AG20443 (cell line): ENCODE results near the gene APC.

Experiments
- DNase-seq: peaks from one replicate; pipeline ENCODE4 v3.0.0; 2012; ENCODE audit warnings: low spot score, mixed read lengths

The APC gene

GRCh38 chr5:112784726-112785125 is 47.0 kb downstream of the APC start:
- no peak for DNase-seq

DNA sequence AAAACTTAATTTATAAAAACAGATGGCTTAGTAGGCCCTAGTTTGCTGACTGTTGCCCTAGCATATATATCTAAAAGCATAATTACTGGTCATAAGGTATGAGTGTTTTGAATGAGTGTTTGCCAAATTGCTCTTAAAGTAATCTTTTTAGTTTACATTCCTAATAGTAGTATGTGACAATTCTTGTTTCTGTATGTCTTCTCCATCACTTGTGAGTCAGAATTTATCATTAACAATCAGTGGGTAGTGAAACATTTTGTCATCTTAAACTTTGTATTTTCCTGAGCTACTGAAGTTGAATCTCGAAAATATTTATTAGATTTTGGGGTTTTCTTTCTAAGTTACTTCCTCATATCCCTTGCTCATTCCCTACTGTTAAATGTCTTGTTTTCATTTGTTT is 49.6 kb downstream of the APC start:
- no peak for DNase-seq

- DNase-seq, result no peak
Measured at GRCh38 chr5:112787896-112788295, 50.2 kb downstream of the APC start.

- DNase-seq, result no peak
Measured at GRCh38 chr5:112793201-112793600, 55.5 kb downstream of the APC start.

DNA sequence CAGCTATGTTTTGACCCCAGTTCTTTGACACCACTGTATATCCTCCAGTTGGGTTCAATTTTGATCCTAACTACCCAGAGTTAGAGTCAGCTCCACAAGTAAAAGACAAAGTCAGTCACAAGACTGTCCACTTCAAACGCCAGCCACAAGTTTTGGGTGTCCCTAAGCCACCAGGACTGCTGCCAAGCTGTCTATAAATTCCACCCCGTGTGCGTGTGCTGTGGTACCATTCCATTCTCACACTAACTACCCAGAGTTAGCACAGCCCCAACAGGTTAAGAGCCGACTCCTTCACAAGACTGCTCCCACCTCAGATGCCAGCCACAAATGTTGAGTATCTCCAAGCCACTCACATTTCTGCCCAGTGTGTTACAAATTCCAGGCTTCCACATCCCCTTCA is 56.7 kb downstream of the APC start:
- no peak for DNase-seq

DNA sequence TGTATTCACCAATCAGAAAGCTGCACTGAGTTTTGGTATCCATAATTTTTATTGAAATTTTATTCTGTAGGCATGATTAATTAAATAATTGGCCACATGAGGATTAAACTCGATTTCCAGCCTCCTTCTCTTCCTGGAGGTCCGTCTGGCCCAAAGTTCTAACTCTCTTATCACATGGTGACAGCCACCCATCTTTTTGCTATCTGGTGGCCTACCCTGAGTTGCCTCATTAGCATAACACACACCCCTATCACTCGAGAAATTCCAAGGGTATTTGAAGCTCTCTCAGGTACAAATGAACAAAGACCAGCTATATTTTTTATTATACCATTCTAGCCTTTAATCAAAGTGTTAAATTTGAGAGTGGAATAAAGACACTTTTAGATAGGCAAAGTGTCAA is 57.7 kb downstream of the APC start:
- no peak for DNase-seq

- DNase-seq, result no peak
Measured at GRCh38 chr5:112795944-112796678, 58.4 kb downstream of the APC start.

DNA sequence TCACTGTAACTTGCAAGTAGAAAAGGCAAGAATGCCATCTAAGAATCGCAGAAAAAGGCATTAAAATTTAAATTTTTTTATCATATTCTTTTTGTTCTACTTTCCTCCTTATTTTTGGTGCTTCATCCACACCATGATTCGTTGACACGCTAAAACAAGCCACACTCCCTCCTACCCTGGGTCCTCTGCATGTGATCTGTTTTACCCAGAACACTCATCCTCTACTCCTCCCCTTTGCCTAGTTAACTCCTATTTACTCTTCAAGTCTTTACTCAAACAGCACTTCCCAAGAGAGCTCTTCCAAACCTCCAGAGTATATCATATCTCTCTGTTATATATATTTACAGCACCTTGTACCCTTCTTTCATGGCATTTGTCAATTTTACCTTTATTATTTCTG is 62.0 kb downstream of the APC start:
- DNase-seq, result no peak

DNA sequence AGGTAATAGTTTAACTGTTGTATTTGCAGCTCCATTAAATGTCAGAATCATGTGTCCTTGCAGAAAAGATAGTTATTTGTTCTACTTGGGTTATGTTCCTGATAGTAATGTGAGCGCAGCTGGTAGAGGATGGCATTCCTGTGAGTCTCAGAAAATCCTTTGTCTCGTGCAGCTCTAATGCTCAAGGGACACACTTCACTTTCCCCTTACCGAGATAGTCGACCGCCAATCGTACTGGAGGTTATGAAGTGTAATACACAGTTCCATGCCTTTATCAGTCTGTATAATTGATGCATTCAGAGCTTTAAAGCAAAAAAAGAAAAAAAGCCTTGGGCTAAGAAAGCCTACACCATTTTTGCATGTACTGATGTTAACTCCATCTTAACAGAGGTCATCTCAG is 63.2 kb downstream of the APC start:
- DNase-seq, result no peak

GRCh38 chr5:112811023-112811422 is 73.3 kb downstream of the APC start:
- DNase-seq, result no peak

GRCh38 chr5:112812549-112812948 is 74.9 kb downstream of the APC start:
- no peak for DNase-seq

GRCh38 chr5:112820246-112820645 is 82.6 kb downstream of the APC start:
- no peak for DNase-seq

GRCh38 chr5:112822456-112822855 is 84.8 kb downstream of the APC start:
- no peak for DNase-seq

GRCh38 chr5:112823181-112823580 is 85.5 kb downstream of the APC start:
- DNase-seq, result no peak

DNA sequence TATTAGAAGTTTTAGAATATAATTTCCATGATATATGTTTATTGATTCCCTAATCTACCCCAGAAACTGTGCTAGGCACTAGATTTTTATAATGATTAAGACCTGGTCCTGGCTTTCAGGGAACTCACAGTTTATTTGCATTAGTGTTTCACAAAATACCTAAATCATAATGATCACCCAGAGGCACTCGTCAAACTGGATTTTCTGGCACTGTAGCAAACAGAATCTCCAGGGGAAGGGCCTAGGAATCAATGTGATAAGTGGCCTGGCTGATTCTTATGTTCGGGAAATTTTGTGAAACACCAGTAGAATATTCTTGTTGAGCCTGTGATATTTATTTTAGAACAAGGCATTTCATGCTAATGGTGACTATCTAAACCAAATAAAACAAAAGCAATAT is 86.0 kb downstream of the APC start:
- no peak for DNase-seq

DNA sequence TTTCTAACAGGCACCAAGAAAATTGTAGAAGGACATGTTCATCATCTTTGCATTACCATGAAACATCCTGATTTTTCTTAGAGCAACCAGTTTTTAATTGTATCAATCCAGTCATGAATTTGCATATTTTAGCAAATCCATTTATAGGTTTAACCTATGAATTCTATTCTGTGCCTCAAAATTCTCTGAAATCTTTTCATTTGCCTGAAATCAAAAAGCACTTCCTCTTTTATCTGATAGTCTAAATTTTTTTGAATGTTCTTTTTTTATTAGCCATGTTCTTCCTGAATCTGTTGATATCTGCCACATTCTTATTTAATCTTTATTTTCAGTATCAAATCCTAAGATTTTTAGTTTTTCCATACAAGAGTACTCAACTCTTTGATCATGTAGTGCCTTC is 86.5 kb downstream of the APC start:
- DNase-seq, result no peak

- DNase-seq, result no peak
Measured at GRCh38 chr5:112830378-112830777, 92.7 kb downstream of the APC start.

GRCh38 chr5:112833971-112834370 is 96.3 kb downstream of the APC start:
- no peak for DNase-seq

DNA sequence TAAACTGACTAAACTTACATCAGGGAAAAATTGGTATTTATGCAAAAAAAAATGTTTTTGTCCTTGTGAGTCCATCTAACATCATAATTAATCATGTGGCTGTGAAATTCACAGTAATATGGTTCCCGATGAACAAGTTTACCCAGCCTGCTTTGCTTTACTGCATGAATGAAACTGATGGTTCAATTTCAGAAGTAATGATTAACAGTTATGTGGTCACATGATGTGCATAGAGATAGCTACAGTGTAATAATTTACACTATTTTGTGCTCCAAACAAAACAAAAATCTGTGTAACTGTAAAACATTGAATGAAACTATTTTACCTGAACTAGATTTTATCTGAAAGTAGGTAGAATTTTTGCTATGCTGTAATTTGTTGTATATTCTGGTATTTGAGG is 106.8 kb downstream of the APC start:
- no peak for DNase-seq

DNA sequence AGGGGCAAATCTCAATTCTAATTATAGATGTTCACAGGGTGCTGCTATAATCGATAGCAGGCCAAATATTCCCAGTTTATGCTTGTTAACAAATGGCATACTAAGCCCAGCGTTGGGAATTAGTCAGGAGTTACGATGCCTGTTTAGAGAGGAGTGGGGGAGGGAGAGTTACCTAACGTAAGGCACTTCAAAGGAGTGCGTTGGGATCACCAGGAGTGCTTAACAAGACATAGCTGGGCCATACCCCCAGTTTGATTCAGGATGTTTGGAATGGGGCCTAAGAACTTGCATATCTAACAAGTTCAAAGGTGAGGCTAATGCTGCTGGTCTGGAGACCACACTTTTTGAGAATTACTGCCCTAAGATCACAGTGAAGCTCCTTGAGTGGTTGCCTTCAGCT is 108.9 kb downstream of the APC start:
- DNase-seq, result no peak

GRCh38 chr5:112847306-112847705 is 109.6 kb downstream of the APC start:
- no peak for DNase-seq

DNA sequence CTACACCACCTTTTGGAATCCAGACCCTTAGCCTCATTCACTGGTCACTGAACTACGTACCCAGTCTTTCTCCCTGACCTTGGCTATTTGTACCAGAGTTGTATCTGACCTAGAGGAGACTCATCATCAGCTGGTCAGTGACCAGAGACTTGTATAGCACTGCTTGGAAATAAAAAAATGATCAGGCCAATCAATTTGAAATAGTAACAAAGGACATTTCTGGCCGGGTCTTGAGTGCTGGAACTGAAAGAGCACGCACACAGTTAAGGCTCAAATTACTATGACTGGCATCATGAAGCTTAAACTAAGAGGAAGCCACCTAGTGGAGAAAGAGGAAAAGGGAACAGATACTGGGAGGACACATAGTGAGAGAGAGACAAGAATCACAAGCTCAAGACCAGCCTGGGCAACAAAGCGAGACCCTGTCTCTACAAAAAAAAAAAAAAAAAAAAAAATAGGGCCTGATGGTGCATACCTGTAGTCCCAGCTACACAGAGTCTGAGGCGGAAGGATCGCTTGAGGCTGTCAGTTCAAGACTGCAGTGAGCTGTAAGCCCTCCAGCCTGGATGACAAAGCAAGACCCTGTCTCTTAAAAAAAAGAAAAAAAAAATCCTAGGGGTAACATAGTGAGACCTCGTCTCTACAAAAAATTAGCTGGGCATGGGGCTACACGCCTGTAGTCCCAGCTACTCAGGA is 110.6 kb downstream of the APC start:
- peak; percentile 61 for DNase-seq

- no peak for DNase-seq
Measured at GRCh38 chr5:112849912-112850311, 112.2 kb downstream of the APC start.

DNA sequence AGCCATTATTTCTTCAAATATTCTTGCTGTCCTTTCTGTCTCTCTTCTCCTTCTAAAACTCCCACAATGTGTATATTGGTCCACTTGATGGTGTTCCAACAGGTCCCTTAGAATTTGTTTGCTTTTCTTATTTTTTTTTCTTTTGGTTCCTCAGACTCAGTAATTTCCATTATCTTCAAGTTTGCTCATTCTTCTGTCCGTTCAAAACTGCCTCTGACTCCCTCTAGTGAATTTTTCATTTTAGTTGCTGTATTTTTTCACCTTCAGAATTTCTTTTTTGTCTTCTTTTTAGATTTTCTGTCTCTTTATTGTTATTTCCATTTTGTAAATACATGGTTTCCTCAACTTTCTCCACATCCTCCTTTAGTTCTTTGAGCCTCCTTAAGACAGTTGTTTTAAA is 117.0 kb downstream of the APC start:
- no peak for DNase-seq
